GM13977 (cell line): ENCODE data around the gene OSBPL6.
A peak's percentile ranks its signal among the peaks of the same experiment; 100 is the strongest.

Source experiments
- DNase-seq: peaks from one replicate; pipeline ENCODE4 v3.0.0; 2012; ENCODE audit warnings: low spot score
- CTCF ChIP-seq: IDR thresholded peaks from 2 replicates; pipeline ENCODE4 v1.5.1; 2012; ENCODE audit warnings: mild to moderate bottlenecking, control low read depth; ENCODE audit not compliant: insufficient read depth; ENCODE audit errors: extremely low read depth, missing control alignments
- in situ Hi-C: fragments of 300-500 bp; cut with MboI; formaldehyde crosslinking; loops from one replicate; pipeline ENCODE4 v1.12.0; 2022; ENCODE audit warnings: low sequenced_read_pairs, low pct_unique_long_range_greater_than_20kb, mixed read lengths, inconsistent platforms; ENCODE audit not compliant: unreplicated experiment

Gene OSBPL6

GRCh38 chr2:178449700-178450523 is 255.6 kb downstream of the OSBPL6 start:
- no peak for TF ChIP-seq CTCF
- DNase-seq = no peak
- in situ Hi-C loops = loop anchor here (10.0 kb wide), 1 partner anchor 55 kb away; no protein-coding TSS in a partner anchor

GRCh38 chr2:178450524-178450773 is 256.1 kb downstream of the OSBPL6 start:
- peak; percentile 79 for DNase-seq
- no peak for TF ChIP-seq CTCF
- in situ Hi-C loops = no loop called here

GRCh38 chr2:178450774-178451525 is 256.6 kb downstream of the OSBPL6 start, which contains the start of the genes PJVK and PRKRA:
TSS of gene PJVK (plus strand) at chr2:178451378. CDS start at chr2:178453410, 2,032 bp downstream.
TSS of gene PRKRA (minus strand) at chr2:178451175. CDS start at chr2:178451030, 145 bp downstream.
- in situ Hi-C loops = no loop called here
- no peak for TF ChIP-seq CTCF
- DNase-seq = peak; percentile 98

GRCh38 chr2:178452334-178452733 is 258.0 kb downstream of the OSBPL6 start:
- TF ChIP-seq CTCF = no peak
- no peak for DNase-seq
- in situ Hi-C loops = no loop called here
